ENCODE data around the gene ZNF865. TPM values are rescaled to one million over a fixed set of nuclear protein-coding genes. Genes with fewer than 3 reads are reported as not detected.

ZNF865 gene
- total RNA-seq, 1 donor from 2014 or later = 0.49 TPM

- Histone ChIP-seq H3K9ac (no peak overlapping the region), H3K4me3 (no peak overlapping the region), H3K4me1 (peaks cover 7% of the 10 kb centered on the region), H3K4me2 (no peak overlapping the region), H2AFZ (replicated peaks) (no peak overlapping the region), H3K27me3 (no peaks in the 10 kb centered on the region), H3K9me3 (ENCODE audit: low read depth) (no peaks in the 10 kb centered on the region), H3F3A (ENCODE audit: low read depth) (peaks cover 58% of the 10 kb centered on the region), H3K79me2 (ENCODE audit: low read depth) (peaks cover 22% of the 10 kb centered on the region), H3K27ac (no peak overlapping the region), H4K20me1 (ENCODE audit: low read depth) (peaks cover 22% of the 10 kb centered on the region), H3K36me3 (no peaks in the 10 kb centered on the region)
- H3K27ac Mint-ChIP-seq = peak overlapping the region; percentile 76
- H3K4me1 Mint-ChIP-seq = peaks cover 42% of the 10 kb centered on the region
- peaks cover 7% of the 10 kb centered on the region for H3K27me3 Mint-ChIP-seq (ENCODE audit: insufficient read depth, low read depth)
- no peak for DNase-seq (ENCODE audit: low spot score)
- peaks cover 9% of the 10 kb centered on the region for H3K9me3 Mint-ChIP-seq
- H3K36me3 Mint-ChIP-seq = peaks cover 11% of the 10 kb centered on the region
- TF ChIP-seq CTCF (IDR thresholded peaks at IDR 0.05) = no peak
- TF ChIP-seq EZH2 (IDR thresholded peaks at IDR 0.05) = no peak
- no peak for TF ChIP-seq EZH2phosphoT487 (IDR thresholded peaks at IDR 0.05)
- H3K4me3 Mint-ChIP-seq = peak overlapping the region; percentile 83
Measured at GRCh38 chr19:55603581-55604292, 1.7 kb upstream of the ZNF865 start.

- Histone ChIP-seq H4K20me1 (ENCODE audit: low read depth) (peaks cover 35% of the 10 kb centered on the region), H2AFZ (replicated peaks) (no peak overlapping the region), H3K27me3 (no peaks in the 10 kb centered on the region), H3K4me2 (peak overlapping the region; percentile 85), H3K27ac (peak overlapping the region; percentile 89), H3F3A (ENCODE audit: low read depth) (peaks cover 49% of the 10 kb centered on the region), H3K4me3 (peak overlapping the region; percentile 85), H3K79me2 (ENCODE audit: low read depth) (peaks cover 37% of the 10 kb centered on the region), H3K4me1 (peaks cover 7% of the 10 kb centered on the region), H3K9ac (no peak overlapping the region), H3K36me3 (no peaks in the 10 kb centered on the region), H3K9me3 (ENCODE audit: low read depth) (no peaks in the 10 kb centered on the region)
- H3K9me3 Mint-ChIP-seq = peaks cover 8% of the 10 kb centered on the region
- peaks cover 18% of the 10 kb centered on the region for H3K36me3 Mint-ChIP-seq
- no peak for TF ChIP-seq CTCF (IDR thresholded peaks at IDR 0.05)
- H3K4me1 Mint-ChIP-seq = peaks cover 41% of the 10 kb centered on the region
- H3K4me3 Mint-ChIP-seq = peak overlapping the region; percentile 83
- peaks cover 2% of the 10 kb centered on the region for H3K27me3 Mint-ChIP-seq (ENCODE audit: insufficient read depth, low read depth)
- peak; percentile 99 for DNase-seq (ENCODE audit: low spot score)
- H3K27ac Mint-ChIP-seq = peak overlapping the region; percentile 72
Measured at GRCh38 chr19:55605207-55605636, 225 bp upstream of the ZNF865 start.

GRCh38 chr19:55606471-55606787, 982 bp downstream of the ZNF865 start:
- Histone ChIP-seq H3K4me3 (peak overlapping the region; percentile 85), H3K27ac (no peak overlapping the region), H4K20me1 (ENCODE audit: low read depth) (peaks cover 47% of the 10 kb centered on the region), H3K9me3 (ENCODE audit: low read depth) (no peaks in the 10 kb centered on the region), H3K36me3 (no peaks in the 10 kb centered on the region), H3K4me2 (peak overlapping the region; percentile 85), H3K9ac (peak overlapping the region; percentile 15), H3K27me3 (no peaks in the 10 kb centered on the region), H3F3A (ENCODE audit: low read depth) (peaks cover 39% of the 10 kb centered on the region), H3K79me2 (ENCODE audit: low read depth) (peaks cover 45% of the 10 kb centered on the region), H2AFZ (replicated peaks) (no peak overlapping the region), H3K4me1 (peaks cover 7% of the 10 kb centered on the region)
- no peak for DNase-seq (ENCODE audit: low spot score)
- TF ChIP-seq CTCF (IDR thresholded peaks at IDR 0.05) = no peak
- no peak for TF ChIP-seq EZH2phosphoT487 (IDR thresholded peaks at IDR 0.05)
- no peak for TF ChIP-seq EZH2 (IDR thresholded peaks at IDR 0.05)
- peaks cover 18% of the 10 kb centered on the region for H3K36me3 Mint-ChIP-seq
- peaks cover 2% of the 10 kb centered on the region for H3K27me3 Mint-ChIP-seq (ENCODE audit: insufficient read depth, low read depth)
- peak overlapping the region; percentile 94 for H3K4me3 Mint-ChIP-seq
- peaks cover 41% of the 10 kb centered on the region for H3K4me1 Mint-ChIP-seq
- peaks cover 8% of the 10 kb centered on the region for H3K9me3 Mint-ChIP-seq
- H3K27ac Mint-ChIP-seq = peak overlapping the region; percentile 88

All from neural progenitor cell (in vitro differentiated cells).